Stimulated activated CD4-positive, alpha-beta T cell treated with anti-CD3 and anti-CD28 coated beads, Interleukin-12 subunit alpha, Interleukin-12 subunit beta, amount 100 ng/mL, for 24 hours (primary cell): ENCODE data around the gene LRRC8E.

ENCODE experiments used
- DNase-seq, 2 experiments: peaks; one replicate each; pipeline ENCODE4 v3.0.0-alpha.2; 2020; ENCODE audit warnings: low read depth in 2 of 2

LRRC8E gene

DNA sequence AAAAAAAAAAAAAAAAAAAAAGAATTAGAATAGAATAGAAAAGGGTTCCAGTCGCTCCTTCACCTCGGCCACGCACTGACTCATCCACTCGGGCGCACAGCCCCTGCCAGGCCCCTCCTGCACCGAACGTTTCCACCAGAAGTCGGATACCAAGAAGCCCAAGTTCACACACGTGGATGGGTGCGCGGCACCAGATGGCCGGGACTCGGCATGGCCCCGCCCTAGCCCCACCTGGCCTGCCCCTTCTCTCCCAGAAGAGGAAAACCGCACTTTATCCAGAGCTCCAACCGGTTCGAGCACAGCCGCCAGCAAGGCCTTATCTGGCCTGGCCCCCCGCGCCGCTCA, 20.0 kb upstream of the LRRC8E start:
- DNase-seq, result no peak

GRCh38 chr19:7868671-7869452, 19.4 kb upstream of the LRRC8E start:
- DNase-seq, result peak; percentile 52 to 71

GRCh38 chr19:7869453-7869909, 18.8 kb upstream of the LRRC8E start:
- DNase-seq, result peak; percentile 58 to 59

DNA sequence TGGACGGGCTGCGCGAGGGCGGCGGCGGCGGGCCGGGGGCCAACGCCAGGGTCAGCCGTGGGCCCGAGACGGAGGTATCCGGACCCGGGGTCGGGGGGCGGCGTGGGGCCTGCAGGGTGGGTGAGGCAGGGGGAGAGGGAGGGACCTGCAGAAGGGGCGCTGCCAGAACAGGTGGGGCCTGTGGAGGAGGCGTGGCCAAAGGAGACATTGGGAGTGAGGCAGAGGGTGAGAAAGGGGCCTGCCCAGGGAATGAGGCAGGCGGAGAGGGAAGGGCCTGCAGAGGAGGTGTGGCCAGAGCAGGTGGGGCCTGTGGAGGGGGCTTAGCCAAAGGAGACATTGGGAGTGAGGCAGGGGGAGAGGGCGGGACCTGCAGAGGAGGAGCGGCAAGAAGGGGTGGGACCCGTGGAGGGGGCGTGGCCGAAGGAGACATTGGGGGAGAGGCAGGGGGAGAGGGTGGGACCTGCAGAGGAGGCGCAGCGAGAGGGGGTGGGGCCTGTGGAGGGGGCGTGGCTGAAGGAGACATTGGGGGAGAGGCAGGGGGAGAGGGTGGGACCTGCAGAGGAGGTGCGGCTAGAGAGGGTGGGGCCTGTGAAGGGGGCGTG, 18.3 kb upstream of the LRRC8E start:
- peak in 1 of 2 experiments; percentile 50 for DNase-seq

- peak in 1 of 2 experiments; percentile 56 for DNase-seq
Observed at GRCh38 chr19:7870571-7871436, 17.5 kb upstream of the LRRC8E start.

GRCh38 chr19:7871437-7872305, 16.6 kb upstream of the LRRC8E start:
- peak; percentile 44 to 83 for DNase-seq

- DNase-seq, result no peak
Observed at GRCh38 chr19:7872306-7873204, 15.8 kb upstream of the LRRC8E start.

DNA sequence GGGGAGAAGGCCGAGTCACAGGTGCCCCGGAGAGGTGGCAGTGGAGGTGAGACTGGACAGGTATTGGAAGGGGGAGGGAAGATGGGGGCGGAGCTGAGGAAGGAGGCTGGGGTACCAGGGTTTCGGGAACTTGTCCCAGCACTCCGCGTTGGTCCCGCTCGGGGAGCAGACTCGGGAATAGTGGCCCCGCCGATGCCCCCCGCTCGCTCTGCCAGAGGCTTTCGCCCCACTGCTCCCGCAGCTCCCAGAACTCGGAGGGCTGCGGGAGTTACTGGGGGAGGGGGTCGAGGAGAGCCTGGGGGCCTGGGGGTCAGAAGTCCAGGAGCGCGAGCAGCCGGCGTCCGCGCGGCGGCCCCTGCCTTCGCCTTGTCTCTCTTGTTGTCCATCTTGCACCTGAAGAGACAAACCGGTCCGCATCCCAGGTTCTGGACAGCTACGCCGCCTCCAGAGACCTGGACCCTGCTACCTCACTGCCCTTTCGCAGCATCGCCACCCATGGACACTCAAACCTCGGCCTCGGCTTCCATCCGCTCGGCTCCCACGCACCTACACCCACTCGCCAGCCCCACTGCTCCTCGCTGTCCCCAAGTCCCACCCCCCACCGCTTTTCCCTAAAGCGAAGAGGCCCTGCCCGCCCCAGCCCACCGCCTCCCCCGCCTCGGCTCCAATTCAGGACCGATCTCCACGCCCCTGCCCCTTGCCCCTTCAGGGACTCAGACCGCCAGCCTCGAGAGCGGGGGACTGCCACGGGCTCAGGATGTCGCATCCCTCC, 14.8 kb upstream of the LRRC8E start:
- DNase-seq, result no peak

DNA sequence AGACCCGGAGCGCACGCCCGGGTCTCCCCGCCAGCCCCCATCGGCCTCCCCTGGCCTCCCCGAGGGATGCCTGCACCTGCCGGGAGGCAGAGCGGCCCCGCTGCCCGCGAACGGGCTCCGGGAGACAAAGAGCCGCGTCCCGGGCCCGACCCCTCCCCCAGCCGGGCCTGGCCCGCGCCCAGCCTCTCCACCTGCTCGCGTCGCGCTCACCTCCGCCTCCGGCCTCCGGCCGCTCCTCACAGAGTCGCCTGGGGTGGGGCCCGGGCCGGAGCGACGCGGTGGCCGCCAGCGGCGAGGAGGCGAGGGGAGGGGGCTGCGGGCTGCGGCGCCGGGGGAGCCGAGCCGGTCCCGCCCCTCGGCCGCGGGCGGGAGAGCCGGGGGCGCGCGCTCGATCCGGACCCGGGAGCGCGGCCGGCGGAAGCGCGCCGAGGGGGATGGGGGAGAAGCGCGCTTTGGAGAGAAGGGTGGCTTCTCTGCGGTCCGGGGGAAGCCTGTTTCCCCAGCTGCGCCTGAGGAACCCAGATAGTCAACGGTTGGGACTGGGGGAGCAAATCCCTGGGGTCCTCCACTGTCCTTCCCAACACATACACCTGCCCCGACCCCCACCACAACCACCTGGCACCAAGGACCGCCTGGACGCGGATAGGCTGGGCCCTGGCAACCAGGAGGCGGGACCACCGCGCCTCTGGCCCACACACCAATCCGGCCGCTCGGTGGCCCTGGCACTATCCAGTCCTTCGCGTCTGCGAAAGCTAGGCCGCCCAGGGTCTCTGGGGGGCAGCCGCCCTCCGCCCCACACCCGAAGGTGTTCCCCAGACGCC, 14.0 kb upstream of the LRRC8E start, which contains the start of gene PRR36:
PRR36 (minus strand) TSS at position 315 of the 821 bp plus-strand sequence. CDS start 701 bp downstream, outside the sequence.
- no peak for DNase-seq

GRCh38 chr19:7874897-7875273, 13.4 kb upstream of the LRRC8E start:
- no peak for DNase-seq

GRCh38 chr19:7877249-7877836, 11.0 kb upstream of the LRRC8E start:
- no peak for DNase-seq

DNA sequence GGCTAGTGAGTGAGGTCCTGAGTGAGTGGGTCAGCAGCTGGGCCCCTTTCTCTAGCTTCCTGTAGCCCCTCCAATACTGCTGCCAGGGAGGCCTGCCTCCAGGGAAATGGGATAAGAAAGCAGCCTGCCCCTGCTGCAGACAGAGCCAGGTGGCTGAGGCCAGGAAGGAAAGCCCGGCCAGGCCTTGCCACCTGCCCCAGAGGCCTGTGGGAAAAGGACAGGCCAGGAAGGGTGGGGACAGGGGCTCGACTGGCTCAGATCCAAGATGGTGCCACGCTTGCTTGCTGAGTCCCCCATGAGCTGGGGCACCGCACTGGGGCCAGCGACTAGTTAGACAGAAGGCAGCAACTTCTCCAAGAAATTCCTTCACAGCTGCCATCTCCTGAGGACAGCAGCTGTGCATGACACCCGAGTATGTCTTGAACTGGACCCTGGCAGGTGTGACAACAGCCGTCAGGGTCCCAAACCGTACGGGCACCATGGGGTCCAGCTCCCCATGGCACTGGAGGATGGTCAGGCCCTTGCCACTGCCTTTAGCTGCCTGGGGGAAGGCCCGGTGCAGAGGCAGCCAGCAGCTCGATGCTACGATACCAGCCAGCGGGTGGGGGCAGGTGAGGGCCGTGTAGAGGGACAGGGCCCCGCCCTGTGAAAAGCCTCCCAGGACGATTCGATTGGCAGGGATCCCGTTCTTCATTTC, 9.1 kb upstream of the LRRC8E start:
- no peak for DNase-seq

GRCh38 chr19:7879836-7880235, 8.5 kb upstream of the LRRC8E start:
- no peak for DNase-seq

GRCh38 chr19:7881910-7882309, 6.4 kb upstream of the LRRC8E start:
- DNase-seq, result no peak

DNA sequence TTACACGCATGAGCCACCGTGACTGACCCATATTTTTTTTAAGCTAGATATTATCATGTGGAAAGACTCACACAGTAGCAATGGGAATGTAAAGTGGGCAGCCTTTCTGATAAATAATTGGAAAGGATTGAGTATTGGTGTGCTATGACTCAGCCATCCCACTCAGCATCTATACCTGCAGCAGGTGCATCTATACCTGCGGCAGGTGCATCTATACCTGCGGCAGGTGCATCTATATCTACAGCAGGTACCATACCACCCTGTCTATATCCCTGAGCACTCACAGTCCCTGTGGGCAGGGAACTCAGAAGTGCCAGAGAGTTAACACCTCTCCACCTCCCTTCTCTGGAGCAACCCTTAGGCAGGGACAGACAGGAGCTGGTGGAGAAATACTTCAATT, 5.2 kb upstream of the LRRC8E start:
- DNase-seq, result no peak

DNA sequence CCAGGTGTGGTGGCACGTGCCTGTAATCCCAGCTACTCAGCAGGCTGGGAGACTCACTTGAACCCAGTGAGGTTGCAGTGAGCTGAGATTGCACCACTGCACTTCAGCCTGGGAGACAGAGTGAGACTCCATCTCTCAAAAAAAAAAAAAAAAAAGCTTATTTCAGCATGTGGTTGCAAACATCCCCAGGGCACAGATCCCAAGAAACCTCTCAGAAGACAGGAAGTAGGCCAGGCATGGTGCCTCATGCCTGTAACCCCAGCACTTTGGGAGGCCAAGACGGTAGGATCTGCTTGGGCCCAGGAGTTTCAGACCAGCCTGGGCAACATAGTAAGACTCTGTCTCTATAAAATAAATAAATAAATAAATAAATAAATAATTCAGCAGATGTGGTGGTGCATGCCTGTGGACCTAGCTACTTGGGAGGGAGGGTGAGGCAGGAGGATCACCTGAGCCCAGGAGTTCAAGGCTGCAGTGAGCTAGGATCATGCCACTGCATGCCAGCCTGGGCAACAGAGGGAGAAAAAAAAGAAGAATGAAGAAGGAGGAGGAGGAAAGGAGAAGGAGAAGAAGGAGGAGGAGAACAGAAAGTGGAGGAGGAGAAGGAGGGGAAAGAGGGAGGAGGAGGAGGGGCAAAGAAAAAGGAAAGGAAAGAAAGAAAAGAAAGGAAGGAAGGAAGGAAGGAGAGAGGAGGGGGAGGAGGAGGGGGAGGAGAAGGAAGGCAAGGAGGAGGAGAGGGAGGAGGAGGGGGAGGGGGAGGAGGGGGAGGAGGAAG, 4.3 kb upstream of the LRRC8E start:
- DNase-seq, result no peak

DNA sequence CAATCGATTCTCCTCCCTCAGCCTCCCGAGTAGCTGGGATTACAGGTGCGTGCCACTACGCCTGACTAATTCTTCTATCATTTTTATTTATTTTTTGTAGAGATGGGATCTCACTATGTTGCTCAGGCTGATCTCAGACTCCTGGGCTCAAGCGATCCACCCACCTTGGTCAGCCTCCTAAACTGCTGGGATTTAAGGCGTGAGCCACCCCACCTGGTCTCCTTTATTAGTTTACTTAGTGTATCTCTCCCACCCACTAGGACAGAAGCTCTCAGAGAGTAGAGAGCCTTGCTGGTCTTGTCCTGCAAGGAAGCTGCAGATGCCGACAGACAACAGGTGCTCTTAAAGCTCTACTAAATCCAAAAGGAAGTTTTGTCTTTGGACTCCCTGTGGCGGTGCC, 2.5 kb upstream of the LRRC8E start:
- DNase-seq, result no peak
